H1 (cell line): Measurements from ENCODE around the gene RPS6KL1. TPM values are rescaled to one million over a fixed set of nuclear protein-coding genes. Genes with fewer than 3 reads are reported as not detected.

Source experiments
- CTCF ChIA-PET: fragments of 300-600 bp; sonication (Branson Sonifier 250); formaldehyde crosslinking; loops from one replicate; lab custom pipeline; 2021; ENCODE audit not compliant: partially characterized antibody; lab: Charles Lee
- POLR2A ChIA-PET: fragments of 300-600 bp; sonication (Branson Sonifier 250); formaldehyde crosslinking; loops from one replicate; lab custom pipeline; 2021; ENCODE audit warnings: inconsistent platforms; ENCODE audit not compliant: partially characterized antibody; lab: Charles Lee
- DNase-seq, 2 experiments: peaks; one replicate each; pipeline versions ENCODE4 v3.0.0 to v3.0.0-alpha.2; 2010 to 2022; ENCODE audit warnings: low spot score in 2 of 2, low read depth in 1 of 2, mixed read lengths in 1 of 2
- FAIRE-seq: peaks from 2 replicates; lab custom pipeline; 2011; peaks lifted over from hg19 to GRCh38; lab: Jason Lieb, UNC
- H2AFZ ChIP-seq: 2 replicates; pipeline ENCODE4 v1.8.1; 2012; ENCODE audit warnings: low read length, inconsistent platforms
- H2AK5ac ChIP-seq: 2 replicates; pipeline ENCODE4 v1.6.1; 2013; ENCODE audit warnings: low read depth, low read length
- H2BK120ac ChIP-seq: replicated peaks from 2 replicates; pipeline ENCODE3; 2013; ENCODE audit warnings: low read depth, low read length, inconsistent platforms
- H2BK12ac ChIP-seq: 2 replicates; pipeline ENCODE4 v1.6.1; 2013; ENCODE audit warnings: low read depth, low read length
- H2BK15ac ChIP-seq: 2 replicates; pipeline ENCODE4 v1.6.1; 2013; ENCODE audit warnings: low read length
- H2BK20ac ChIP-seq: 2 replicates; pipeline ENCODE4 v1.6.1; 2013; ENCODE audit warnings: low read length
- H2BK5ac ChIP-seq: 2 replicates; pipeline ENCODE4 v1.6.1; 2013; ENCODE audit warnings: low read depth, low read length
- H3K14ac ChIP-seq: 2 replicates; pipeline ENCODE4 v1.6.1; 2013; ENCODE audit warnings: inconsistent platforms; ENCODE audit not compliant: insufficient read length
- H3K18ac ChIP-seq: 2 replicates; pipeline ENCODE4 v1.6.1; 2013; ENCODE audit warnings: low read length; ENCODE audit errors: extremely low read depth
- H3K23ac ChIP-seq: 2 replicates; pipeline ENCODE4 v1.6.1; 2013; ENCODE audit warnings: inconsistent platforms; ENCODE audit not compliant: insufficient read length
- H3K23me2 ChIP-seq: 2 replicates; pipeline ENCODE4 v1.6.1; 2013; ENCODE audit warnings: low read depth, low read length
- H3K27ac ChIP-seq: 2 replicates; pipeline ENCODE4 v1.6.1; 2011; ENCODE audit warnings: low read depth, low read length, inconsistent platforms
- H3K27me3 ChIP-seq, 4 experiments: replicated peaks in 1 of 4; 1 replicate in 1 of 4; 2 replicates in 3 of 4; pipeline versions ENCODE4 v1.6.1 to v1.8.1; 2011 to 2013; ENCODE audit warnings: low read length in 3 of 4, mild to moderate bottlenecking in 3 of 4, inconsistent platforms in 2 of 4, mixed read lengths in 2 of 4, moderate library complexity in 1 of 4; ENCODE audit not compliant: control insufficient read depth in 3 of 4, insufficient read depth in 3 of 4; ENCODE audit errors: extremely low read depth in 1 of 4
- H3K36me3 ChIP-seq, 4 experiments: 2 replicates each; pipeline versions ENCODE4 v1.6.1 to v1.8.1; 2011 to 2013; ENCODE audit warnings: mild to moderate bottlenecking in 4 of 4, low read length in 3 of 4, moderate library complexity in 2 of 4, control low read depth in 1 of 4, inconsistent platforms in 1 of 4; ENCODE audit not compliant: insufficient read depth in 4 of 4, control insufficient read depth in 2 of 4
- H3K4ac ChIP-seq: replicated peaks from 2 replicates; pipeline ENCODE3; 2013; ENCODE audit warnings: low read length, low read depth, mixed read lengths, inconsistent platforms; ENCODE audit not compliant: insufficient read length
- H3K4me1 ChIP-seq, 4 experiments: replicated peaks in 1 of 4; 1 replicate in 1 of 4; 2 replicates in 3 of 4; pipeline versions ENCODE4 v1.6.1 to v1.8.1; 2011 to 2013; ENCODE audit warnings: low read length in 3 of 4, inconsistent platforms in 2 of 4, mixed read lengths in 1 of 4; ENCODE audit not compliant: insufficient read depth in 4 of 4, control insufficient read depth in 3 of 4
- H3K4me2 ChIP-seq, 2 experiments: 2 replicates each; pipeline versions ENCODE4 v1.6.1 to v1.8.1; 2011 to 2013; ENCODE audit warnings: low read depth in 2 of 2, low read length in 2 of 2, control low read depth in 1 of 2, inconsistent platforms in 1 of 2, mild to moderate bottlenecking in 1 of 2; ENCODE audit not compliant: insufficient read depth in 1 of 2
- H3K4me3 ChIP-seq, 4 experiments: fragments of 200-600, 300-600 bp in 1 of 4; sonication (generic), shearing (Covaris generic), sonication (Bioruptor Twin) in 1 of 4; 2 replicates each; pipeline versions ENCODE4 v1.5.1 to v1.8.1; 2011 to 2016; ENCODE audit warnings: low read length in 4 of 4, low read depth in 3 of 4, control low read depth in 2 of 4, inconsistent platforms in 2 of 4, mild to moderate bottlenecking in 2 of 4, mixed read lengths in 1 of 4, moderate library complexity in 1 of 4; ENCODE audit not compliant: insufficient read depth in 2 of 4; ENCODE audit errors: extremely low read depth in 1 of 4
- H3K56ac ChIP-seq: replicated peaks from 2 replicates; pipeline ENCODE3; 2013; ENCODE audit warnings: low read depth, mild to moderate bottlenecking, mixed read lengths, low read length, inconsistent platforms; ENCODE audit not compliant: insufficient read length
- H3K79me1 ChIP-seq: 2 replicates; pipeline ENCODE4 v1.6.1; 2013; ENCODE audit warnings: low read depth, low read length, control low read depth
- H3K79me2 ChIP-seq, 2 experiments: 2 replicates each; pipeline versions ENCODE4 v1.6.1 to v1.8.1; 2012 to 2013; ENCODE audit warnings: low read length in 2 of 2, mild to moderate bottlenecking in 2 of 2, inconsistent platforms in 1 of 2; ENCODE audit not compliant: insufficient read depth in 2 of 2, control insufficient read depth in 1 of 2
- H3K9ac ChIP-seq, 4 experiments: replicated peaks in 1 of 4; 1 replicate in 1 of 4; 2 replicates in 3 of 4; pipeline versions ENCODE4 v1.6.1 to v1.8.1; 2011 to 2013; ENCODE audit warnings: low read depth in 3 of 4, low read length in 3 of 4, control low read depth in 2 of 4, mild to moderate bottlenecking in 2 of 4, moderate library complexity in 2 of 4, inconsistent platforms in 1 of 4; ENCODE audit errors: extremely low read depth in 1 of 4
- H3K9me3 ChIP-seq, 2 experiments: 2 replicates each; pipeline versions ENCODE4 v1.6.1 to v1.8.1; 2012 to 2013; ENCODE audit warnings: mild to moderate bottlenecking in 2 of 2, moderate library complexity in 2 of 2, control low read depth in 1 of 2, inconsistent platforms in 1 of 2, low read depth in 1 of 2, low read length in 1 of 2, mixed read lengths in 1 of 2; ENCODE audit not compliant: insufficient read depth in 2 of 2
- H4K20me1 ChIP-seq, 2 experiments: replicated peaks in 1 of 2; 2 replicates each; pipeline versions ENCODE3 to v1.8.1; 2011 to 2013; ENCODE audit warnings: inconsistent platforms in 2 of 2, low read length in 2 of 2, mild to moderate bottlenecking in 1 of 2; ENCODE audit not compliant: insufficient read depth in 2 of 2, control insufficient read depth in 1 of 2
- H4K5ac ChIP-seq: 2 replicates; pipeline ENCODE4 v1.6.1; 2013; ENCODE audit warnings: low read length, low read depth, mixed read lengths, inconsistent platforms; ENCODE audit not compliant: insufficient read length
- H4K8ac ChIP-seq: 2 replicates; pipeline ENCODE4 v1.8.0; 2013; ENCODE audit warnings: mild to moderate bottlenecking, moderate library complexity, low read length, inconsistent platforms; ENCODE audit not compliant: insufficient read depth; ENCODE audit errors: extremely low read depth
- H4K91ac ChIP-seq: replicated peaks from 2 replicates; pipeline ENCODE3; 2013; ENCODE audit warnings: low read length, mixed read lengths, inconsistent platforms; ENCODE audit not compliant: insufficient read length
- BRCA1 ChIP-seq: IDR thresholded peaks from 2 replicates; pipeline ENCODE4 v1.6.1; 2012; ENCODE audit warnings: low read depth, low read length, improper control_type of control experiment
- HDAC2 ChIP-seq, 2 experiments: fragments of 300-600 bp in 1 of 2; sonication (generic) in 1 of 2; IDR thresholded peaks; 2 replicates each; pipeline ENCODE4 v1.6.1; 2011 to 2012; ENCODE audit warnings: low read depth in 2 of 2, low read length in 2 of 2, mild to moderate bottlenecking in 2 of 2, moderate library complexity in 2 of 2, borderline replicate concordance in 1 of 2, inconsistent platforms in 1 of 2
- PHF8 ChIP-seq: fragments of 200-600 bp; sonication (generic); conservative IDR thresholded peaks from 2 replicates; pipeline ENCODE4 v1.7.1; 2012; ENCODE audit warnings: low read depth, mild to moderate bottlenecking, inconsistent platforms, low read length, moderate library complexity
- SAP30 ChIP-seq: fragments of 300-600 bp; sonication (generic); IDR thresholded peaks from 2 replicates; pipeline ENCODE4 v1.7.1; 2012; ENCODE audit warnings: low read length, moderate library complexity, mild to moderate bottlenecking, inconsistent platforms; ENCODE audit not compliant: insufficient read depth, insufficient replicate concordance
- SP1 ChIP-seq: IDR thresholded peaks from 2 replicates; pipeline ENCODE4 v1.6.1; 2011; ENCODE audit warnings: low read depth, low read length
- TEAD4 ChIP-seq: IDR thresholded peaks from 2 replicates; pipeline ENCODE4 v1.6.1; 2012; ENCODE audit warnings: low read depth, low read length, inconsistent platforms, mixed read lengths
- WGBS, 2 experiments: shearing (Covaris generic) in 1 of 2; methylation state at CpG; one replicate each; pipeline versions ENCODE4 v1.1.6 to v1.1.7; 2013 to 2015; ENCODE audit warnings: low lambda C conversion rate in 2 of 2, mixed read lengths in 2 of 2, inconsistent platforms in 1 of 2, low coverage in 1 of 2, missing lambda C conversion rate in 1 of 2; ENCODE audit not compliant: insufficient replicate concordance in 2 of 2, insufficient coverage in 1 of 2, insufficient read length in 1 of 2; ENCODE audit errors: extremely low coverage in 1 of 2, missing lambda C conversion rate in 1 of 2; 5-methylcytosine and 5-hydroxymethylcytosine counted together
- polyA plus RNA-seq, 7 experiments: library from polyadenylated mRNA; depleted of rRNA in 3 of 7; stranded (reverse) in 5 of 7; unstranded in 2 of 7; fragments of >200 nt in 5 of 7; fragments of 200-250 nt in 2 of 7; gene quantifications; 1 replicate in 5 of 7; 2 replicates in 1 of 7; 4 replicates in 1 of 7; pipeline versions ENCODE4 v1.2.1 to v1.2.3, GENCODE V29; 2011 to 2013; ENCODE audit warnings: missing spikeins in 2 of 7, mixed read lengths in 2 of 7
- total RNA-seq: library from RNA; stranded (reverse); fragmentation: NEBNext Ultra II Directional; extraction: Animal tissue kit (Norgen Biotek cat#: 25700); gene quantifications from 2 replicates; pipeline ENCODE4 v1.2.1, GENCODE V29; 2021

The RPS6KL1 gene
- total and polyA plus RNA-seq, 2 of the 8 experiments (the other 6 are each of a cell fraction or from before 2014, with no cell fraction given), result 9.8 to 13.8 TPM

DNA sequence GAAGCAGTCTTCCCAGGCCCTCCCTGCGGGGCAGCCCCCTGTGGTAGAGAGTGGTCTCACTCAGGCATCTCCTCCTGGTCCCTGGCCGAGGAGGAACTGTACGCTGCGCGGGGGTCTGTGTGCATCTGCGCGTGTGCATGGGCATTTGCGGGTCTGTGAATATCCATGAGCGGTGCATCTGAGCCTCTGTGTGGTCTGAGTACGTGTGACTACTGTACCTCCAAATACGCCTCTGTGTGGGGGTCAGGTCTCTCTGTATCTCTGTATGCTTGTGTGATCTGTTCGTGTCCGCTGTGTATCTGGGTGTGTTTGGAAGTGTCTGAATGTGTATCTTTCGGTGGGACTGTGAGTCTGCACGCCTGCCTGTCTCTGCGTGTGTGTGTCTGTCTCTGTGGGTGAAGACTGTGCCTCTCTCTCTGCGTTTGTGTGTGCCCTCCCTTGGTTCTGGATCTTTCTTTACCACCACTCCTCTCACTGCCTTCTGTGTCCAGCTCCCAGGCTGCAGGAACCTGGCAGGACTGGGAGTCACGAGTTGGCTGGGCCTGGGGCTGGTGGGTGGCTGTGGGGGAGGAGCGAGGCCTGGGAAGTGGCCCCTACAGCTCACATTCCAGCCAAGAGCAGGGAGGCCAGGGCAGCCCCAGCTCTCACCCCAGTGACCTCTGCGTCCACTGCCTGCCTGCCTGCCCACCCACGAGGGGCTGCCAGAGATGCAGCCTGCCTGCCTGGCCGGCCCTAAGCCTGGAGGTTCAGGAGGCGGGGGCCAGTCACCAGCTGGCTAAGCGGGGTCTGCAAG lies 33.4 kb upstream of the RPS6KL1 start:
- TF ChIP-seq HDAC2 (IDR thresholded peaks at IDR 0.05; ENCODE audit: borderline replicate concordance in 1 of 2, low read depth in 2 of 2, low read length in 2 of 2), result no peak
- no peak for TF ChIP-seq SAP30
- TF ChIP-seq SP1, result no peak
- TF ChIP-seq BRCA1, result no peak
- no peak for TF ChIP-seq PHF8
- TF ChIP-seq TEAD4, result peak; percentile 46; the same call in 1 of the 2 replicates
- H3K4me1 ChIP-seq, result peaks cover 2 to 27% (median 15%) of the 10 kb centered on the region in 4 experiments
- no peaks in the 10 kb centered on the region for H3K36me3 ChIP-seq
- FAIRE-seq (no peak), DNase-seq (no peak)
- H4K8ac ChIP-seq, result peak overlapping the region; percentile 83; the same call in 1 of the 2 replicates
- H3K14ac ChIP-seq, result no peak overlapping the region
- no peak overlapping the region for H3K23ac ChIP-seq
- peaks cover 0 to 13% (median 12%) of the 10 kb centered on the region in 4 experiments; a peak in 5 of 7 replicates for H3K27me3 ChIP-seq
- peak overlapping the region; percentile 75; the same call in 1 of the 2 replicates for H2BK15ac ChIP-seq
- H4K5ac ChIP-seq, result no peak overlapping the region
- H3K9ac ChIP-seq, result peak overlapping the region in 1 of 4 experiments; percentile 39; a peak in 2 of 7 replicates
- ChIA-PET POLR2A (interaction anchor here (0.9 to 1.3 kb wide), 3 partner anchors 22 to 47 kb away, joined by 3 to 4 read pairs (median 3); no protein-coding TSS in a partner anchor), CTCF (interaction anchor here (1.2 to 11.8 kb wide), 4 partner anchors 12 to 126 kb away, joined by 3 to 146 read pairs (median 6); no protein-coding TSS in a partner anchor)
- 0 out of 2 replicates have a peak overlapping the region, but pooled peaks have one; percentile 60 for H2BK12ac ChIP-seq
- no peak overlapping the region for H2BK120ac ChIP-seq
- H2BK5ac ChIP-seq, result peak overlapping the region; percentile 60; the same call in 1 of the 2 replicates
- H4K91ac ChIP-seq, result no peak overlapping the region
- peak overlapping the region; percentile 8 for H3K4ac ChIP-seq
- no peak overlapping the region for H3K27ac ChIP-seq
- peak overlapping the region; percentile 71 to 80; a peak in 3 of 4 replicates for H3K4me2 ChIP-seq
- H3K79me1 ChIP-seq, result no peaks in the 10 kb centered on the region
- H3K56ac ChIP-seq, result no peak overlapping the region
- no peak overlapping the region for H2BK20ac ChIP-seq
- no peaks in the 10 kb centered on the region for H3K9me3 ChIP-seq
- H3K18ac ChIP-seq, result peak overlapping the region; percentile 71; the same call in 1 of the 2 replicates
- peak overlapping the region in 1 of 4 experiments; percentile 62; a peak in 1 of 8 replicates for H3K4me3 ChIP-seq
- no peaks in the 10 kb centered on the region for H4K20me1 ChIP-seq
- H3K79me2 ChIP-seq, result no peaks in the 10 kb centered on the region
- H2AK5ac ChIP-seq, result no peak overlapping the region
- 0 out of 2 replicates have a peak overlapping the region, but pooled peaks have one; percentile 9 for H2AFZ ChIP-seq
- peaks cover 11% of the 10 kb centered on the region for H3K23me2 ChIP-seq
- 85% methylated on average over 24 of the region's 24 CpGs; no CpG with 5 or more reads in 1 of the 2 experiments for whole genome bisulfite sequencing, 2 experiments
